CD4-positive, alpha-beta T cell treated with Interferon gamma for 1 hour (primary cell): Measurements from ENCODE around the gene CNOT4.
A peak's percentile ranks its signal among the peaks of the same experiment; 100 is the strongest.

Experiments
- DNase-seq: peaks from one replicate; pipeline ENCODE4 v3.0.0-alpha.2; 2020

Gene CNOT4

DNA sequence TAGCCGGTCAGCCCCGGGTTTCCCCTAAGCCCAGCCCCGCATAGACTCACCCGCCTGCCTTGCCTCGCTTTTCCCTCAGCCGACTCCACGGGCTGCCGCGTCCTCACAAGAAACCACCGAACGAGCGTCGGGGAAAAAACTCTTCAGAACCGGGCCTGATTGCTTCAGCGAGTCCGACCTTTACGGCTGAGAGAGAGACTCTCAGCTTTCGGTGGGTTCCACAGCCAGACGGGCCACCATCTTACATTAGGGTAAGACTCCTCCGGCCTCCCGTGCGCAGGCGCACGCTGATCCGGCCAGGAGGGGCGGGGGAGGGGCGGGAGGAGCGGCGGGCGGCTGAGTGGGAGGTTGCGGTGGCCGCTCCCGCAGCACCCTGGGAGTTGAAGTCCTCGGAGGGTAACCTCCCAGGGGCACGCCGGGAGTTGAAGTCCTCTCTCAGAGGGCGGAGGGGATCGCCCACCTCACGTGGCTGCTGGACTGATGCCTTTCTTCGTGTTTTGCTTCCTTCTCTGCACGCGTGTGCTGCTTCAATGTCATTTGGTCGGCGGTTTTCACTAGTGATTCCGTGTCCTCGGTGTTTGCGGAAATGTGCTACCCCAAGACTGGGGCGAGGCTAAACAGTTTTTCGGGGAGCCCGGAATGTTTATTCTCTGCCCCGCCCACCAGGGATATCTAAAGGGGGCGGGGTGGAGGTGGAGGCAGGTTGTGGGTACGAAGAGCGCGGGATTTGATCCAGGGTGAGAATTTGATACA, at the start of gene CNOT4:
Gene CNOT4, minus strand, starts transcription at position 264 of the 753 bp plus-strand sequence. CDS start 71,771 bp downstream, outside the sequence.
- peak; percentile 98 for DNase-seq

DNA sequence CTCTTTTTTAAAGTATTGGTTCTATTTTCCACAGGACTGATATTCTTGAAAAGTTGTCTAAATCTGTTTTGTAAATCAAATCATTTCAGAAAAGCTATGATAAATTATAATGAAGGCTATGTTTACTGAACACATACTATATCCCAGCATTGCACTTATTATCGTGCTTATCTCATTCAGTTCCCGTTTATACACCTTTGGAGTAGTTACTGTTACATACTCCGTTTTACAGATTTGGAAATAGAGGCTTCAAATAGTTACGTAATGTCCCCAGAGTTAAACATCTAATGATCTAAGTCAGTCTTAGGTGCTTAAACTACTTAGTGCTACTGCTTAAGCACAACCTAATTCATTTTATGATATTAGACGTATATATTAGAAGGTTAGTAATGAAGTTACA, 49.0 kb upstream of the CNOT4 start:
- no peak for DNase-seq

GRCh38 chr7:135558337-135558767, 48.5 kb upstream of the CNOT4 start:
- peak; percentile 66 for DNase-seq

DNA sequence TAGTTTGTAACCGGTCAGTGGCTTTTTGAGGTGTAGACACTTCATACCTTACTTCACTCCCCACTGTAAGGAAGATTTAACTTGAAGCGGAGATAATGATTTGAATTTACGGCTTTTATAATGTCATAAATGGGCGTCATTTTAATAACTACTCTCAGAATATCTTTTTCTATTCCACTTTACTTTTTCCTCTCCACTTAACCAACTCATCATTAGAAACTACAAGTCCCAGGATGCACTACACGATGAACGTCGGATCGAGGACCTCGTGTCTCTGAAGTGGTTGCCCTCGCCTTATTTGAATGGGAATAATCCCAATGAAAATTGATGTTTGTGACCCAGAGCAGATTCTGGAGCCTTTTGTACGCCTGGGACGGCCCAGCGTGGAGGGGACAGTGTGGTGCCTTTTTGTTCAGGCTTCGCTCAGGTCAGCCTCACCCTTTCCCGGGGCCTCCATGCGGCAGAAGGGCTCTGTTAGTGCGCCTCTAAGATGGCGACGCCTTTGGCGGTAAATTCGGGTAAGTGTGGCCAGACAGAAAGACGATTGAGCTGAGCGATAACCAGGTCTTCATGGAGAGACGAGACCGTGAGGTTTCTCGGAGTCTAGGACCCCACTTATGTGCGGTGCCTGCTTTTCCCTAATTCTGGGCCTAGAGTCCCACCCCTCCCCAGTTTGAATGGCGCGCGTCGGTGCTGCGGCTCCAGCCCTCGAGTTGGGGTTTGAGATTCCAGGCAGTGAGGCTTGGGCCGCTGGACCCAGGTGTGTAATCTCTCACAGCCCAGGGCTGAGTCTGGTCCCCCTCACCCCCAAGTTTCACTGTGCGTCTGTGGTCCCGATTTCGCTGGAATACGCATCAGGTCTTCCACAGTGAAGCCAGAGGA, 47.8 kb upstream of the CNOT4 start, which contains the start of gene NUP205:
Gene NUP205, plus strand, starts transcription at position 463 of the 882 bp plus-strand sequence. Its CDS starts 28 bp downstream, at position 491.
- DNase-seq, result peak; percentile 77

- DNase-seq, result no peak
Measured at GRCh38 chr7:135553346-135553745, 43.4 kb upstream of the CNOT4 start.

DNA sequence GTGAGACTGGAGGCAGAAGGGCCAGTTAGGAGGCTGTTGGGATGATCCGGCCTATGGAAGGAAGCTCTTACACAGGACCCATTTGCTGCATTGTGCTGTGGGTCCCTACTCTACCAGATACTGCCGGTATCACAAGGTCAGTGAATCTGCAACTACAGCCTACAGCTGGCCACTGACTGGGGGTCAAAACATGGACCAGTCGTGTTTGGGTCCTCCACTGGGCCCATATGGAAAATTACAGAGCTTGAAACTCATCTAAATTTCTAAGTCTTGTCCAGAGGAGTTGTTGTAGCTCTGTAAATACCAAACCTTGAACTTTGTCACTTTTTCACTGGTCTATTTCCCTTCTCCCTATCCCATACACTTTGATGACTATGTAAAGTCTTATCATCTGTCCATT, 42.2 kb upstream of the CNOT4 start:
- DNase-seq, result no peak

DNA sequence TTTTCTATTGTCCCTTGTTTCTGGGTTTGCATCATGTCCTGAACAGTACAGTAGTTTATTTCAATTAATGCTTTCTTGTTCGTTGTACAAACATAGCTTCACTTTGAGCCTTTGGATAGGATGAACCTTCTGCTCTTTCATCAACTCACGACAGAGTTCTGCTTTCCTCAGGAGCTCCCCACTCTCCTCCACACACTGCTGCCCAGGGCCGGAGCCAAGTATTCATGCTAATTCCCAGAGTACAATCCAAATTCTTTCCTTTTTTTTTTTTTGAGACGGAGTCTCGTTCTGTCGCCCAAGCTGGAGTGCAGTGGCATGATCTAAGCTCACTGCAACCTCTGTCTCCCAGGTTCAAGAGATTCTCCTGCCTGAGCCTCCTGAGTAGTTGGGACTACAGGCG, 40.3 kb upstream of the CNOT4 start:
- no peak for DNase-seq

DNA sequence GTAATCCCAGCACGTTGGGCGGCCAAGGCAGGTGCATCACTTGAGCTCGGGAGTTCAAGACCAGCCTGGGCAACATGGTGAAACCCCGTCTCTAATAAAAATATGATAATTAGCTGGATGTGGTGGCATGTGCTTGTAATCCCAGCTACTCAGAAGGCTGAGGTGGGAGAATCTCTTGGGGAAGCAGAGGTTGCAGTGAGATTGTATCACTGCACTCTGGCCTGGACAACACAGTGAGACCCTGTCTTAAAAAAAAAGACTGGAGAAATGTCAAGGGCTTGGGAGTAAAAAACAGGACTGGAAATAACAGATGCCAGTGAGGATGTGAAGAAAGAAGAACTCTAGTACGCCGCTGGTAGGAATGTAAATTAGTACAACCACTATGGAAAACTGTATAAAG, 31.1 kb upstream of the CNOT4 start:
- no peak for DNase-seq

DNA sequence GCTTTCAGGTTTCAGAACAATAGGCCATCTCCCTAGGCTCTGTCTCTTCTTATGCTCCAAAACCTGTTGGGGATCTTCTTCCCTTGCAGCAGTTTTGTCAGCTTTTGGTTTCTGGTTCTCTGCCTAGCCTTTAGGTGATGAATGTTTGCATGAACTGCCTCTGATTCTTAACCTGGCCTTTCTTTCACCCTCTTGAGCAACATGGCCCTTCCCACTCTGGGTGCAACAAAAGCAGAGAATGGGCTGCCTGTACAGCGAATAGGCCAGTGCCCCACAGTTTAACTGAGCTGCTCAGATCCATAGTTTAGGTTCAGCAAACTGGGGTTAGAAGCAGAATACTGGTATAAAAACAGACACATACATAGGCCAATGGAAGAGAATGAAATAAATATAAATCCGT, 29.7 kb upstream of the CNOT4 start:
- DNase-seq, result no peak

DNA sequence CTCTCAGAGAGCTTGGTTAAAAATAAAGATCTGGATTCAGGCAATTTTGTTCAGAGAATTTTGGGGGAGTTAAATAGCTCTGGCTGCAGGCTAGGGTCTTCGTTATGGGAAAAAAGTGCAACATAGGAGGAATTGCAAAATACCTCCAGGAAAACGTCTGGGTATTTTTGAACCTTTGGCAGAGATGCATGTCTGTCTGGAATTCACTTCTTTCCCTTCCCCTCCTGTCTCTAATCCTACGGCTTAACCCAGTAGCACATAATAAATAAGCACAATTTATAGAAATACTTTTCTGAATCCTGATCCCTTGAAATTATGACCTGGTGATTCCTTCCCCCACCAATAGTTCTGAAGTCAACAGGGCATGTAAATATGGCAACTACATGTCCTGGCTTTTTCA, 28.5 kb upstream of the CNOT4 start:
- DNase-seq, result no peak

DNA sequence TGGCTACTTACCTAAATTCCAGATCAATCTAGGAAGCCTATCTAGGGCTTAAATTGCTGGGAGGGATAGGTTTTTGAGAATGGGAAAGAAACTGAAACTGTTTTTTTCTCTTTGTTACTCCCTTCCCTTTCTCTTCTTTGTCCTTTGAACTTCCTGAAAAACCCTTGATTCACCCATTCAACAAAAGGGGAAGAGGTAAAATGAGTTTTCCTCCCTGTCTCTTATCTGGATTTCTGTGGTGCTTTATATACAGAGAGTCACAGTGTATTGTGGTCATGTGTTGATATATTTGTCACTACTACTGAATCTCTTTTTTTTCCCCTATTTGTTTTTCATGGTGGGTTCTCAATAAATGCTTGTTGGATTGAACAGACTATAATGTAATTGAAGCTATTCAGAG, 28.0 kb upstream of the CNOT4 start:
- DNase-seq, result no peak

GRCh38 chr7:135537453-135537852, 27.6 kb upstream of the CNOT4 start:
- no peak for DNase-seq

DNA sequence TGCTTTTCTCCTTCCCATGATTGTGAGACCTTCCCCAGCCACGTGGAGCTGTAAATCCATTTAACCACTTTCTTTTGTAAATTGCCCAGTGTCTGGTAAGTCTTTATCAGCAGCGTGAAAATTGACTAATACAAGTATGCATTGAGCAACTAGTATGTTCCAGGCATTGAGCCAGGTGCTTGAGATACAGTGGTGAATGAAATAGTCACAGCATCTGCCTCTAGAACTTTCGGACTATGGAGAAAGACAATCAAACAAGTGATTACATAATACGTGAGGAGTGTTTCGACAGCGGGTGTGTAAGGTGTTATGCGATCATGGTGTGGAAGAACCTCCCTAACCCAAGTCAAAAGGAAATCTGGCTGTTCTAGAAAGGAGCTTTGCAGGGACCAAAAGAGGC, 26.2 kb upstream of the CNOT4 start:
- DNase-seq, result no peak

DNA sequence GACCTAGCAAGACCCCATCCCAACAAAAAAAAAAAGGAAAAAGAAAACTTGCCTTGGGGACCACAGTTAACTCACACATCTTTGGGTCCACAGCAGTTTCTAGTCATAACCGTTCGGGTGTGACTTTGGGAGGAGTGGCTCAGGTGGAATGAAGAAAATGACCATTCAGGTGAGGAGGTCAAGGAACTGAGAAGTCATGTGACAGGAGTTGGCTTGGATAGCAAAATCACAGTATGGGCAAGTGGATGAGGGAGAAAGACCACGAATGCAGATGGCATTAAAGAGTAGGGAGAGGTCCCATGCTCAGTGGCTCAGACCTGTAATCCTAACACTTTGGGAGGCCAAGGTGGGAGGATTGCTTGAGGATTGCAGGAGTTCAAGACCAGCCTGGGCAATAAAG, 17.1 kb upstream of the CNOT4 start:
- no peak for DNase-seq

DNA sequence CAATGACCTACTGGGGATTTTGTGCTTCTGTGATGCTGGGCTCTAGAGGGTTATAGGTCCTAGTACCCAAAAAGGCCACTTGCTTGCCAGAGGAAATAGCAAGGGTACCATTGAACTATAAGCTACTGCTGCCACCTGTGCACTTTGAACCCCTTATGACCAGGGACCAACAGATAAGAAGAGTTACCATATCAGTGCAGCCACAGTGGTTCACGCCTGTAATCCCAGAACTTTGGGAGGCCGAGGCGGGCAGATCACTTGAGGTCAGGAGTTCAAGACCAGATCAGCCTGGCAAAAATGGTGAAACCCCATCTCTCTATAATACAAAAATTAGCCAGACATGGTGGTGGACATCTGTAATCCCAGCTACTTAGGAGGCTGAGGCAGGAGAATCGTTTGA, 15.5 kb upstream of the CNOT4 start:
- no peak for DNase-seq

DNA sequence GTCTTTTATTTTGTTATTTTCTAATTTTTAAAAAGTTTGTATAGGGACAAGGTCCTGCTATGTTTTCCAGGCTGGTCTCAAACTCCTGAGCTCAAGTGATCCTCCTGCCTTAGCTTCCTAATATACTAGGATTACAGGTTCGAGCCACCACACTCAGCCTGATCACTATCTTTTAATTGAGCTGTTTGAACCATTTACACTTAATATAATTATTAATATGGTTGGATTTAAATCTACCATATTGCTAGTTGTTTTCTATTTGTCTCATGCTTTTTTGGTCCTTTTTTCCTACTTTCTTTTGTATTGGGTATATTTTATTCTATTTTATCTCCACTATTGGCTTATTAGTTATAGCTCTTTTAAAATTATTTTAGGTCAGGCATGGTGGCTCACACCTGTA, 13.2 kb upstream of the CNOT4 start:
- no peak for DNase-seq

DNA sequence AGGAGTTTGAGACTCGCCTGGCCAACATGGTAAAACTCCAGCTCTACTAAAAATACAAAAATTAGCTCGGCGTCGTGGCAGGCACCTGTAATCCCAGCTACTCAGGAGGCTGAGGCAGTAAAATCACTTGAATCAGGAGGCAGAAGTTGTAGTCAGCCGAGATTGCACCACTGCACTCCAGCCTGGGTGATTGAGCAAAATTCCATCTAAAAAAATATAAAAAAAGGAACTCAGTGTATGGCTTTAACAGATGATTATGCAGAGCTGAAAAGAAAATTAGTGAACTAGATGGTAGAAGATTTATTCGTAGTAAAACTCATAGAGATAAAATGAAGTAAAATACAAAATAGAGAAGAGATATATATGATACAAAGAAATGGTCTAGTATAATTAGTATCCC, 12.6 kb upstream of the CNOT4 start:
- DNase-seq, result no peak

DNA sequence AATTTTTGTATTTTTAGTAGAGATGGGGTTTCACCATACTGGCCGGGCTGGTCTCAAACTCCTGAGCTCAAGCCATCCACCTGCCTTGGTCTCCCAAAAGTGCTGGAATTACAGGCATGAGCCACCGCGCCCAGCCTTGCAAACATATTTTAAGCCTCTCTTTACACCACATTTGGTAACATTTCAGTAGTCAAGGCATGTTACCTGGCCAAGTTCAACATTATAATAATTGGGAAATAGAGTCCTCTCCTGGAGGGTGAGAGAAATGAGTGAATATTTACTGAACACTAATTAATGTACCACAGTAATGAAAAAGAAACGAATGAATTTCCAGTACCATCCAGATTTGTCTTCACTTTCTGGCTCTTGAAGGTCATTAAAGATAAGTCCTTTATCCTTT, 10.0 kb upstream of the CNOT4 start:
- no peak for DNase-seq

- DNase-seq, result no peak
Measured at GRCh38 chr7:135519233-135519688, 9.4 kb upstream of the CNOT4 start.

DNA sequence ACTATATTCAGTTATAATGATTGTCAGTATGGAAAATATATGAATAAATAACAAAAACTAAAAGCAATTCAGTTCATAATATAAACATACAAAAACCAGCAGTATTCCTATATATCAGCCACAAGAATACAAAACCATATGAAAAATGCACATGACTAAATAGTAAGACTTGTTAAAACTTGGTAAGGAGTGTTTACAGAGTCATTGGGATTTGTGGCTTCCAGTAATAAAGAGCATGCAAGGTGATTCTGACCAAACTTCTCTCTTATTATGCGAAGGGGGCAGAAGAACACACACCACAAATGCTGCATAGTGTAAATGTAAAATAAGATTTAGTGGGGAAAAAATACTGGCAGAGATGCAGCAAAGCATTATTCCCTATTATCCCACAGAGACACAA, 8.8 kb upstream of the CNOT4 start:
- DNase-seq, result no peak

DNA sequence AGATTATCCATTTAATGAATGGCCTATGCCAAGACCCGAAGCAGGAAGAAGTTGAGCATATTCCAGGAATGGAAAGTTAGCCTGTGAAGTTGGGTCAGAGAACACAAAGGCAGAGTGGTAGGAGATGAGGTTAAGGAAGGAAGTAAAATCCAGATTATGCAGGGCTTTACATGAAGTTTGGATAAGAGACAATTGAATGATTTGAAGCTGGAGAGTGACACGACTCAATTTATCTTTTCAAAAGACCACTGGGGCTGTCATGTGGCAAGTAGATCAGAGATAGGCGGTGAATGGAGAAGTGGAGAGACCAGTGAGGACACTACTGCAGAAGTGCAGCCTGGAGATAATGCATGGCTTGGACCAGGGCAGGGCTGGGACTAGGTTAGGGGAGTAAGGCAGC, 7.2 kb upstream of the CNOT4 start:
- no peak for DNase-seq

DNA sequence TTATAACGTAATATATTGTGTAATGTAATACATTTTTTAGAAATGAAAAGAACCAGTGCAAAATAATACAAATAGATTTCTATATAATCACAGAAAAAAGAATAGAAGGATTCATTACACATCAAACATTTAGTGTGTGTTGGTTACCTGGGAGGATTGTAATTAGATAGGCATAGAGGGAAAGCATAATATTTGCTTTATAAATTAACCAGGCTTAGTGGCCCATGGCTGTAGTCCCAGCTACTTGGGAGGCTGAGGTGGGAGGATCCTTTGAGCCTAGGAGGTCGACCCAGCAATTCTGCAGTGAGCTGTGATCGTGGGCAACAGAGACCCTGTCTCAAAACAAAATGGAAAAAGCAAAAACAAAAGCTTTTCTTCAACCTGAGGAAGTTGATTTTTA, 5.0 kb upstream of the CNOT4 start:
- DNase-seq, result no peak

- DNase-seq, result peak; percentile 10
Measured at GRCh38 chr7:135512135-135512887, 2.4 kb upstream of the CNOT4 start.
